Natural killer cell (primary cell): Measurements from ENCODE around the gene GRIK1. TPM values are rescaled to one million over a fixed set of nuclear protein-coding genes. Genes with fewer than 3 reads are reported as not detected.

Experiments used
- ATAC-seq, 3 donors: fragments of 150-1000 bp in 2 of 3; fragments of 200-7000 bp in 1 of 3; cut with Tn5 transposase; 1 replicate in 1 of 3; 2 replicates in 2 of 3; pipeline ENCODE4 v1.10.0; 2021; ENCODE audit warnings: mild to moderate bottlenecking in 2 of 3, moderate library complexity in 2 of 3
- DNase-seq, 2 donors: peaks; one replicate each; pipeline versions ENCODE4 v3.0.0 to v3.0.0-alpha.2; 2013 to 2021; ENCODE audit warnings: mixed read lengths in 1 of 2
- H3K27ac ChIP-seq: one replicate; pipeline ENCODE4 v1.5.1; 2013; ENCODE audit warnings: mild to moderate bottlenecking, low read length
- H3K27me3 ChIP-seq: one replicate; pipeline ENCODE4 v1.6.1; 2013; ENCODE audit warnings: low read length; ENCODE audit not compliant: control insufficient read depth, insufficient read depth
- H3K36me3 ChIP-seq: one replicate; pipeline ENCODE4 v1.6.1; 2013; ENCODE audit warnings: low read length; ENCODE audit not compliant: control insufficient read depth, insufficient read depth
- H3K4me1 ChIP-seq: one replicate; pipeline ENCODE4 v1.6.1; 2013; ENCODE audit warnings: low read length; ENCODE audit not compliant: control insufficient read depth, insufficient read depth
- H3K4me3 ChIP-seq: one replicate; pipeline ENCODE4 v1.5.1; 2013; ENCODE audit warnings: low read length
- H3K9me3 ChIP-seq: one replicate; pipeline ENCODE4 v1.6.1; 2013; ENCODE audit warnings: low read length; ENCODE audit not compliant: control insufficient read depth, insufficient read depth
- H3K27ac Mint-ChIP-seq, 2 donors: one replicate each; pipeline ENCODE4 v1.8.0; 2022; ENCODE audit warnings: mild to moderate bottlenecking in 2 of 2, mixed read lengths in 2 of 2, moderate library complexity in 1 of 2
- H3K27me3 Mint-ChIP-seq, 2 donors: one replicate each; pipeline ENCODE4 v1.8.0; 2022; ENCODE audit warnings: low read depth in 2 of 2, mixed read lengths in 2 of 2
- H3K36me3 Mint-ChIP-seq: one replicate; pipeline ENCODE4 v1.8.0; 2022; ENCODE audit warnings: mixed read lengths
- H3K4me1 Mint-ChIP-seq, 2 donors: one replicate each; pipeline ENCODE4 v1.8.0; 2022; ENCODE audit warnings: mixed read lengths in 2 of 2
- H3K4me3 Mint-ChIP-seq: one replicate; pipeline ENCODE4 v1.8.0; 2022; ENCODE audit warnings: mild to moderate bottlenecking, moderate library complexity, mixed read lengths
- H3K9me3 Mint-ChIP-seq, 2 donors: one replicate each; pipeline ENCODE4 v1.8.0; 2022; ENCODE audit warnings: mixed read lengths in 2 of 2
- CTCF ChIP-seq: fragments of 200-600 bp; IDR thresholded peaks from one replicate; pipeline ENCODE4 v1.8.0; 2022; ENCODE audit warnings: antibody characterized with exemption
- WGBS: methylation state at CpG from one replicate; pipeline ENCODE4 v1.1.7; 2013; ENCODE audit warnings: missing lambda C conversion rate; ENCODE audit not compliant: insufficient coverage; 5-methylcytosine and 5-hydroxymethylcytosine counted together
- intact Hi-C: fragments of 100-400 bp; cut with micrococcal nuclease; formaldehyde crosslinking; loops from one replicate; pipeline ENCODE4 v1.14.2; 2022
- total RNA-seq, 4 donors: library from RNA; stranded (reverse); fragments of 120-200 nt in 1 of 4; gene quantifications; one replicate each; pipeline versions ENCODE4 v1.2.3 to v1.2.4, GENCODE V29; 2013 to 2022

Gene GRIK1
- total RNA-seq, 3 donors from 2014 or later (not counting 1 experiment from before 2014, with no cell fraction given): not detected

DNA sequence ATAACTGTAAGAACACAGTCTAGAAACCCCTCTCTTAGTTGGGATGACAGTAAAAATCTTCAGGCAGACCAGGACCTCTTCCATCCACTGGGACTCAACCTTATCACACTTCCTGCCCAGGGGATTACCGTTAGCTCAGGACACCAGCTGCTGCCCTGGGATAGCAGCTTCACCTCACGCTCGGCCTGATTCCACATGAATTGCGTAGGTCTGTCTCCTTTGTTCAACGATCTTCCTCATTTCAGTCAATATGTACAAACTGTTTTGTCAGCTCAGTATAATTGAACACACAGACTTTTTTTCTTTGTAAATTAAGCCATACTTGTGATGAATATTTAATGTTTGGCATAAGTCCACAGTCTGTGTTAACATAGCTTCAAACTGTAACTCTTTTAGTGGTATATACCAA is 290.4 kb downstream of the GRIK1 start:
- H3K36me3 ChIP-seq: no peaks in the 10 kb centered on the region
- no peaks in the 10 kb centered on the region for H3K36me3 Mint-ChIP-seq
- intact Hi-C loops: no loop called here
- no peak overlapping the region for H3K27ac Mint-ChIP-seq
- H3K4me3 ChIP-seq: no peak overlapping the region
- no peak for DNase-seq
- peaks cover 3 to 4% of the 10 kb centered on the region in 2 donors for H3K9me3 Mint-ChIP-seq
- WGBS: 55% methylated on average over 5 of the region's 5 CpGs
- no peak overlapping the region for H3K4me3 Mint-ChIP-seq
- no peak overlapping the region for H3K27ac ChIP-seq
- no peaks in the 10 kb centered on the region for H3K9me3 ChIP-seq
- H3K27me3 ChIP-seq: no peaks in the 10 kb centered on the region
- TF ChIP-seq CTCF: no peak
- H3K4me1 ChIP-seq: no peaks in the 10 kb centered on the region
- ATAC-seq: no peak
- H3K27me3 Mint-ChIP-seq: no peaks in the 10 kb centered on the region
- no peaks in the 10 kb centered on the region for H3K4me1 Mint-ChIP-seq

DNA sequence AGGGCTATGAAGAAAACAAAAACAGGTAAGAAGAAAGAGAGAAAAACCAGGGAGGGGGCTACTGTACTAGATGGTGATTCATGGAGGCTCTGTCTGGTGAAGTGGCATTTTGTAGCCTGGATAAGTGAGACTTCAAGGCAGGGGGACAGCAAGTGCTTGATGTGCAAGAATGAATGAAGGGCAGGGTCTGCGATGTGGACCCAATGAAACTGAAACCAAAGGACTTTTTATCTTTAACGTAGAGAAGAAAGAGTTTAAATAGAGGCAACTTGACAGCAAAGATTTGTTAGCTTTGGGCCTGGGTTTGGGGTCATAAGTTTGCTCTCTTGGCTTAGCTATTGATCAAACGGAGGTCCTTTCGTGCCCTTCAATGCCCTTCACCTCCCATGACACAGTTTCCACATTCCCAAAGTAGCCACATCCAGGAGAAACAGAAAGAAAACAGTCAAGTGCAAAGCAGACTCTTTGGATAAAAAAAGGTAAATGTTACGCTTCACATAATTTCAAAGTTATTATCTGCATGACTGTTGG is 291.0 kb downstream of the GRIK1 start:
- no peak overlapping the region for H3K4me3 ChIP-seq
- H3K27ac ChIP-seq: no peak overlapping the region
- Mint-ChIP-seq H3K4me3 (no peak overlapping the region), H3K9me3 (peaks cover 3 to 4% of the 10 kb centered on the region in 2 donors), H3K27ac (no peak overlapping the region), H3K4me1 (no peaks in the 10 kb centered on the region), H3K36me3 (no peaks in the 10 kb centered on the region), H3K27me3 (no peaks in the 10 kb centered on the region)
- 88% methylated on average over 5 of the region's 5 CpGs for WGBS
- ATAC-seq: no peak
- no peaks in the 10 kb centered on the region for H3K27me3 ChIP-seq
- TF ChIP-seq CTCF: no peak
- H3K9me3 ChIP-seq: no peaks in the 10 kb centered on the region
- no peak for DNase-seq
- intact Hi-C loops: no loop called here
- no peaks in the 10 kb centered on the region for H3K36me3 ChIP-seq
- no peaks in the 10 kb centered on the region for H3K4me1 ChIP-seq

DNA sequence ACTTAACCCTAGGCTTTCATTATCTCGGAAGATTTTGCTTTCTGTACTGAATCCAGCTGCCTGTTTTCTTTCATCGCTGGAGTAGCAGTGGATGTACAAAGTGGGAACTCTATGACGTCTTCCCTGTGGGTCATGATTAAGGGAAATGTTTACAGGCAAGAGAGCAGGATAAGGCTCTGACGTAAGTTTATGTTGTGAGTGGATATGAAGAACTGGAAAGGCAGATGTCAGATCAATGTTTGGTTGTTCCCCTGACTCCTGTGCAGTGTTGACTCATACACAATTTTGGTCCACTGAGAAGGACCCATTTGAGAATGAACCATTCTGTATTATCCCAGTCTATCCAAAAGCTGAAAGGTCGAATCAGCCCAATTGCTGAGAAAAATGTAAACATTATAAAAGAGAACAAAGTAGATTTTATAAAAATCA is 292.4 kb downstream of the GRIK1 start:
- Histone ChIP-seq H3K36me3 (no peaks in the 10 kb centered on the region), H3K9me3 (no peaks in the 10 kb centered on the region), H3K4me1 (no peaks in the 10 kb centered on the region), H3K27me3 (no peaks in the 10 kb centered on the region), H3K27ac (no peak overlapping the region), H3K4me3 (no peak overlapping the region)
- ATAC-seq (no peak), DNase-seq (no peak)
- H3K9me3 Mint-ChIP-seq: peaks cover 3 to 4% of the 10 kb centered on the region in 2 donors
- H3K36me3 Mint-ChIP-seq: no peaks in the 10 kb centered on the region
- intact Hi-C loops: no loop called here
- no peak overlapping the region for H3K4me3 Mint-ChIP-seq
- no peak for TF ChIP-seq CTCF
- H3K27ac Mint-ChIP-seq: no peak overlapping the region
- WGBS: 96% methylated on average over 4 of the region's 5 CpGs
- no peaks in the 10 kb centered on the region for H3K27me3 Mint-ChIP-seq
- no peaks in the 10 kb centered on the region for H3K4me1 Mint-ChIP-seq
